ENCODE measurements around the gene TRRAP. TPM values are rescaled to one million over a fixed set of nuclear protein-coding genes. Genes with fewer than 3 reads are reported as not detected.

TRRAP gene
- total and polyA plus RNA-seq, 2 of the 8 experiments (the other 6 are each of a cell fraction or from before 2014, with no cell fraction given) = 21.7 to 48.6 TPM

GRCh38 chr7:99039384-99039891 is 161.1 kb downstream of the TRRAP start (continued):
- no peak for TF ChIP-seq CHD7 (IDR thresholded peaks at IDR 0.05; ENCODE audit: insufficient replicate concordance, low read length)
- no peak for TF ChIP-seq CTCF (IDR thresholded peaks at IDR 0.05; ENCODE audit: control extremely low read depth in 1 of 3, insufficient read depth in 1 of 3, low read depth in 1 of 3, low read length in 3 of 3)
- TF ChIP-seq BRCA1 (IDR thresholded peaks at IDR 0.05; ENCODE audit: low read depth, low read length) = no peak
- TF ChIP-seq RAD21 (IDR thresholded peaks at IDR 0.05 in 1 of 2, conservative IDR thresholded peaks at IDR 0.05 in 1 of 2; ENCODE audit: low read depth in 2 of 2, low read length in 2 of 2) = no peak
- TF ChIP-seq SUZ12 (IDR thresholded peaks at IDR 0.05; ENCODE audit: low read length) = no peak
- TF ChIP-seq EGR1 (IDR thresholded peaks at IDR 0.05; ENCODE audit: borderline replicate concordance, low read depth, low read length) = no peak

All from H1 (cell line).